Activated CD4-positive, alpha-beta T cell treated with anti-CD3 and anti-CD28 coated beads for 4 hours (primary cell): ENCODE data around the gene TWIST1.

Experiments used
- DNase-seq, 2 donors: peaks; one replicate each; pipeline ENCODE4 v3.0.0-alpha.2; 2020

TWIST1 gene

DNA sequence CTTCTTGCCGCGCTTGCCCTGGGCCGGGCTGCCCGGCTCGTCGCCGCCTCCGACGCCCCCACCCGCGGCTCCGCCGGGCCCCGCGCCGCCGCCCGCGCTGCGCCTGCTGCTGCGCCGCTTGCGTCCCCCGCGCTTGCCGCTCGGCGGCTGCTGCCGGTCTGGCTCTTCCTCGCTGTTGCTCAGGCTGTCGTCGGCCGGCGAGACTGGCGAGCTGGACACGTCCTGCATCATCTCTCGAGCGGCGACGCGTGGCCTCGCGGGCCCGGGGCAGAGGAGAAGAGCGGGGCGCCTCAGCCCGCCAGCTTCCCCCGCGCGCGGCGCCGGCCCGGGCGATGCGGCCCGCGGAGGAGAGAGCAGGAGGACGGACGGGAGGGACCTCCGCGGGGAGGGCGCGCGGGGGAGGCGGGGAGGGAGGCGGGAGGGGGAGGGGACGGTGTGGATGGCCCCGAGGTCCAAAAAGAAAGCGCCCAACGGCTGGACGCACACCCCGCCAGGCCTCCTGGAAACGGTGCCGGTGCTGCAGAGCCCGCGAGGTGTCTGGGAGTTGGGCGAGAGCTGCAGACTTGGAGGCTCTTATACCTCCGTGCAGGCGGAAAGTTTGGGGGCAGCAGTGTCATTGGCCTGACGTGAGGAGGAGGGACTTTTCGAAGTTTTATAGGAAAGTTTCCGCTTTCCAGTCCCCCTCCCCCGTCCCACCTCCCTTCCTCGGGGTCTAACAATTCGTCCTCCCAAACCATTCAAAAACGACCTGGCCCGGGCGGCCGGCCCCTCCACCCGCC is at the start of gene TWIST1:
TSS of gene TWIST1 (minus strand) at position 546 of the 779 bp plus-strand sequence. CDS start at position 231, 315 bp downstream.
- no peak for DNase-seq

DNA sequence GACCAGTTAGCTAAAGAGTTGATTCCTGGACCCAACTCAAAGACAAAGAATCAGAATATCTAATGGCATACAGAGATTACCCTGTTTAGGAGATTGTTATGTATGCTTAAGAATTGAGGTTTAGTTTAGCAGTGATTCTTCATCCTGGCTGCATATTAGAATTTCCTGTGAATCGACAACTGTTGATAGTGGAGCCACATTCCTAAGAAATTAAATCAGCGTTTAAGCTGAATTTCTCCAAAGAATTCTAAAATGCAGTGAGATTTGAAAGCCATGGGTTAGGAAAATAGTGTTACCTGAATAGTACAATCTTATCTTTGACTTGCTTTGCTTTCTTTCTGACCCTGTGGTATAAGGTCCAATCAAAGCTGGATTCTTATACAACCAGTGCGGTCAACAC is 44.2 kb upstream of the TWIST1 start:
- no peak for DNase-seq

DNA sequence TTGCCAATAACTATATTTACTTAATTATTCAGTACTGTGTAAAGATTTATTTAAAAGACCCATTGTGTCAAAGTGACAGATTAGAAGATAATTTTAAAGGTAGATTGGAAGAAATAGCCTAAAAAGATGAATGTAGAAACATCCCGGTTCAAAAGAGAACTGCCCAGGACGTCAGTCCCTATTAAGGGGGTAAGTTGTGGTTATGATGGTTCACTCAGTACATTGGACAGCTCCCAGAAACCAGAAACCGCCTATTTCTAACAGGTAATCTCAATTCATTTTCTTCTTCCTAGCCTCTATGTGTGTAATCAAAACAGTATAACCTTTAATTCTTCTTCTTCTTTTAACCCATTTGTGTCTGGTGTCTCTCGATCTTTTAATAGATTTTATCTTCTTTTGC is 29.3 kb upstream of the TWIST1 start:
- no peak for DNase-seq

DNA sequence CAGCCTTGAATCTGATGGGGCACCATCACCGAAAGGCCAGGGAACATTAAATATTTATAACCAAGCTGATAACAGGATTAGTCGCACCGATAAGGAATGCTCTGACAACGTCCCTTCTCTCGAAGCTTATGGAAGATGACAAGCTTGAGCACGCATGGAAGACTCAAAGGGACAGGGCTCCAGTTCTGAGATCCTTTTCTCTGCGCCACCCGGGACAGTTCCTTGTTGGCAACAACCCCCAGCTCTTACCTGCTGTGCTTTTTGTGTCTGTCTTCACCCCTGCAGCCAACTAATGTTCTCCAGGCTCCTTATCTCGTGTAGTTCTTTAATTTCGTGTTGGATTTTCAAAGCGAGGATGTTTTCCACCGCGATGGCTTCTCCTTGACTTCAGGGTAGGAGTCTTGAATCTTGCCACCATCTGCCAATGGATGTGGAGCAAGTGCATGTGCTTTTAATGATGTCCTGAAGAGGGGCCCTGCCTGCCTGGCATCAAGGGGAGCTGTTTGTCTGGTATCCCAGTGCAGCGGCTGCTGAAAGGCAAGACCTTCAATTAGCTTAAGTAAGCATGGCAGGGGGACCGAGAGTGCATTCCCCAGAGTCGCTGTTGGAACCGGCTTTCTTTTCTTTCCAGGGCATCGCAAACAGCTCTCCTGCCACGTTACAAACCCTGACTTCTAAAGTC is 28.1 kb upstream of the TWIST1 start:
- DNase-seq = no peak

DNA sequence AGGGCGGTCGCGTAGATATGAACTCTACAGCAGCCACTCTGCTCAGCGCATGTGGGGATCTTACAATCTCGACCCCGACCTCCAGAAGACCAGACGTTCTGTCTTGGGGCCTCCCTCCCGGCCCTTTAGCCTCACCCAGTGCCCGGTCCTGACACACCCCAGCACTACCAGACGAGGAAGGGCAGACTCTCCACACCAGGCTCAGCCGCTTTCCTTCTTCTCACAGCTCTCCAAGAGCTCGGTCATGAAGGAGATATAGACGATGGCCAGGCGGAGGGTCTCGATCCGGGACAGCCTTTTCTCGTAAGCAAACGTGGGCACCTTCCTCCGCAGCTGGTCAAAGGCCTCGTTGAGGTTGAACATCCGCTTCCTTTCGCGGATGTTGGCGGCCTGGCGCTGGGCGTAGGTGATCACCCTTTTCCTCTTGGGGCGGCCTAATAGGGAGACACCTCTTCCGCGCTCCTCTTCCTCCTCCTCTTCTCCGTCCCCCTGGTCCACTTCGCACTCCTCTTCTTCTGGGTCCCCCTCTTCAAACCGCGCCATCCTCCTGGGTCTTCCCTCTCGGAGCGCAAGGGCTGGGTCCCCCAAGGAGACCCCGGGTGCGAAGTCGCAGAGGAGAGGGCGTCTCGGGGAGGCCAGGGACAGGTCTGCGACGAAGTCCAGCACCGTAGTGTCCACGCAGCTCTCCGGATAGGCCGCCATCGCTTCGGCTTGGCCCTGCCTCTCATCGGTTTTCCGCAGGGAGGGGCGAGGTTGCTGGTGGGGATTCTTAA is 27.4 kb upstream of the TWIST1 start, which contains the start of gene FERD3L:
TSS of gene FERD3L (minus strand) at position 761 of the 773 bp plus-strand sequence. CDS start at position 702, 59 bp downstream.
- no peak for DNase-seq

DNA sequence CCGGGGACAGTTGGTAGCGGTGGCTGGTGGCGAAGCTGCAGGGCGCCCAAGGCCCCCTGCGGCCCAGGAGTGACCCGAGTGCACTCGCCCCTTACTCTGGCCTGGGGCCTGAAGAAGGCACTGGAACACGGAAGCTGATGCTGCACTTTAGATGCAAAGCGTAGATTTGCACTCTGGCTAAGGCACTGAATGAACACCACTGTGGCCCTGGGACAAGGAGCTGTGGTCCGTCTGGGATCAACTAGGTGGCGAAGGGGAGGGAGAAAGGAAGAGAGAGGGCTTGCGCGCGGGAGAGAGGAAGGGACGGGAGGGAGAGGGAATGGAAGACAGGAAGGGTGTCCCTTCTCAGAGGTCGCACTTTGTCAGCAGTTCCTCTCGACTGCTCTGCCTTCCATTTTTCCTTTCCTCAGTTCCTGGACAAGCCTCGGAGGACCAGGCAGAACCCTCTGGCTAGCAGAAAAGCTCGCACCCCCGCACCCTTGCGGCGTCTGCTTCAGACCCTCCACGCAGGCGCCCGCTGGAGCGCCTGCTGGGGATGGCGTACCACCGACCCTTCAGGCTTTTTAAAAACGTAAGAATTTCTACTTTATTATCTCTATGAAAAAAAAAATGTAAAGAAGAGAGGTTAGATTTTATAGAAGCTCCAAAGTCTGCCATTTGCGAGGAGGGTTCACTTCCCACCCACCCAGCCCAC is 26.6 kb upstream of the TWIST1 start:
- no peak for DNase-seq

DNA sequence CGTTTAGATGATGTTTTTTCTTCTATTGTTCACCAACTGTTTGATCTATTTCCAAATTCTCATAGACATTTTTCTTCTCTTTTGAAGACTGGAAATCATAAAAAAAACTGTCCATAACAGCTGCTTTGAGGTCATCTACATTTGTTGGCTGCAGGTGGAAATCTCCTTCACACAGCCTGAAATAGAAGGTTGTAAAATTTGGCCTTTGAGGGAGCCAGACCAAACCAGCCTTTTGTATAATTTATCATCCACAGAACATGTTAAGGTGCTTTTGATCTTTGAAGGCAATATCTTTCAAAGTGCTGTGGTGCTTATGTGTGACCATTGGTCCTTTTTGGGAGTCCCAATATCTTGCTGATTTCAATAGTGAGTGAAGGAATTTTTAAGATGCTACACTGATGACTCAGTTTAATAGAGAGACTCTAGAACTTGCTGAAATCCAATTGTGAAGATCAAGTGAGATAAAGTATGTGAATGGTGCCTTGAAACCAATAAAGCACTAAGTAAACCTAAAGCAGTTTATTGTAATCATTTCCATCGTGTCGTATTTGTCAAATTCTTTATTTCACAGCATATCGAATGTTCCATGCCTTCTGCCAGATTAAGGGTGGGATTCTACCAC is 22.4 kb upstream of the TWIST1 start:
- no peak for DNase-seq

DNA sequence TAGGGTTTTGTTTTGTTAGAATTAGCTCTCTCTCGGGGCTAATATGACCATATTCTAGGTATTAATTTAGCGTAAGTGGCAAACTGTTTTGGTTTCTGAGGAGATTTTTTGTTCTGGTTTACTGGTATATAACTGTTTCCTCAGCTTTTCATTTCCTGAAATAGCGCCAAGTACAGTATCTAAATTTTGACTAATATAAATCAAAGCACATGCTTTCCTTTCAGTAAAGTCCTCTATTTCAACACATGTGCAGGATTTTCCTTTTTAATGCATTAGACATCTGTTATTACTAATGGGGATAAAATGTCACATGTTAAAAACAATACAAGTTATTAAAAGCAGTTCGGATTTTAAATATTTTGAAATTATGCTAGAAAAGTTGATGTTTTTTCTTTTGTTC is 16.4 kb upstream of the TWIST1 start:
- DNase-seq = no peak

DNA sequence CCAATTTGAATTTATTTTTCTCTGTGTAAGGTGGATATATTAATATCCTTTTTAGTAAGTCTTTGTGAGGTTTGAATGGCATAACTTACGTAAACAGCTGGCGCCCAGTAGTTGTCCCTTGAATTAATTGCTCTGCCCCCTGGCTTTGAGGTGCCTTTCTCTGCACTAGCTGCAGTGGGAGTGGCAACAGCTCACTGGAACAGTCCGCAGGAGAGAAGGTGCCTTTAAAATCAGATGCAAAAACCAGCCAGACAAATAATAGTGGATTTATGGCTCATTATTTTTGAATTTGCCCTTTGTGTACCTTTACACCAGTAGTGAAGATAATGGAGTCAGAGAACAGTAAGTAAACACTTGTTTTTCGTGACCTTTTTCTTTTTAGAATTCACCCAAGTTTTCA is 16.0 kb upstream of the TWIST1 start:
- no peak for DNase-seq

DNA sequence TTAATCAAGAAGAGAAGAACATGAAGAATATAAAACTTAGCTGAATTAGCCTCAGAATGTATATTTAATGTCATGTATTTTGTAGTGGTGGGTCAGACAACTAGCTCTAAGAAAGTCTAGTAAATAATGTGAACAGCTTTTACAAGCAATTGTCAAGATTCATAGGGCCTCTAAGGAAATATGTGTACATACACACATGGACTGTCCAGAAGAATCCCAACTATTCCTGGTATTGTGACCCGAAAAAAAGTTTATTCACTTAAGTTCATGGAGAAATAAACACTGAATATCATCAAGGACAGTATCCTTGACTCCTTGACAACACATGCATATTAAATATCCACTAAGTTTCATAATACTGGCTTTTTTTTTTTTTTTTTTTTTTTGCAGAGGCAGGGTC is 11.4 kb upstream of the TWIST1 start:
- no peak for DNase-seq

DNA sequence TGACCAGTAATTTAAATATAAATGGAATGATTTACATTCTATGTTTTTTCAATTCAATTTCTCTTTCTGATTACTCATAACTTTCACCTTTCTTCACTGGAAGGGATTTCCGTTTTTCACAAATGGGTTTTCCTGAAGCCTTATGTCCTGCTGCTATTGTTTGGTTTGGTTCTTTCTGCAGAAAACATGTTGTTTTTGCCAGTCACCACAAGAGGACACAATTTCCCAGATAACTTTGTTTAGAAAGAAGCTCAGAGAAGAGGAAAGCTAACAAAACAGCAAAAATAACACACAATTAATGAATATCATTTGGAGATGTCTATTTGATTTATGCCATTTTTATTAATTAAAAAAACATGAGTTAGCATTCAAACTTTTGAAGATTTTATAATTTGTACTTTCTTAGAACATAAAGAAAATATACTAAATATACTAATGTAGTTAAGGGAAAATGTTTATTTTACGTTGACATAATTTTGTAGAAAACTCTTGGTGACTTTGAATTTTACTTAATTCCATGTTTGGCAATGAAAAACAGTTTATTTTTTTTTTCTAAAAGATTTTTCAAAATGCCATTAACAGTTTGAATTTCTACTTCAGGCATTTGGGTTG is 4.6 kb upstream of the TWIST1 start:
- no peak for DNase-seq

DNA sequence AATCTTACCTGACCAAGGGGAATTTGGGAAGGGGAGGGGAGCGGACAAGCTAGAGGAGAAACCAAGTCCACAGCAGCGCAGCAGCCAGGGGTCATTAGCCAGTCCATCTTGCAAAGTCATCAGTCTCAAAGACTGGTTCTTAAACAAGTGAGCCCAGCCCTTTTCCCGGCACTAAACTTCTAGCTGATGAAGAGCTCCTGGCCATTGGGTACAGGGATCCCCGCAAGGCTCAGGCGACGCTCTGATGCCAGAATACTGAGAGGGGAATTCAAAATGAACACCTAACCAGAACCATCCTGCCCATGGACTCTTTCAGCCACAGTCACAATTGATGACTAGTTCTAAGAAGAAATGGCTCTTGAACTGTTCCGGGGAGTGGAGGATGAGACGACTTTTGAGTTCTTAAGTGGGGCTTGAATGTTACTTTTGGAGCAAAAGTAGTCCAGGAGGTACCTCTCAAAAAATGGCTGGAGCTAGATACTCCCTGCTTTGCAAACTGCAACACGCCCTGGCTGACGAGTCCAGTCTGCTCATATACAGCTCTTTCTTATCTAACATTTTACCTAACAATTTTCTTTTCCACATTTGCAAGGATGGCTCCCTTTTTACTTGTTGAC is 2.5 kb upstream of the TWIST1 start:
- DNase-seq = no peak

DNA sequence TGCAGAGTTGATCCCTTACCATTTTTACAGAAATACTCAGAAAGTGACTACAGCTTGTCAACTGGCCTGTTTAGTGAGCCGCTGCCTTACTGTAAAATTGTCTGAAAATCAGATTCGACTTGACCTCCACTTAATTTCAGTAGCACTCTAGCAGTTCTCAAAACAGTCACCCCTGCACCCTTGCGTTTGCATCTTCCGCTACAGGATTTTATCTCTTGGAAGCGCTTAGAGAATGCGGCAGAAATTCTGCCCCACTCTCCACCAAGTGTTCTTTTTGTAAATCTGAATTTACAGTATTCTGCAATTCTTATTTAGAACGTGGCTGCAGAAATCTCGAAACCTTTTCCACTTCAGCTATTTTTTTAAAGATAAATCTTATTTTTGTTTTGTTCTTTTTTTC is 1.9 kb upstream of the TWIST1 start:
- DNase-seq = no peak

DNA sequence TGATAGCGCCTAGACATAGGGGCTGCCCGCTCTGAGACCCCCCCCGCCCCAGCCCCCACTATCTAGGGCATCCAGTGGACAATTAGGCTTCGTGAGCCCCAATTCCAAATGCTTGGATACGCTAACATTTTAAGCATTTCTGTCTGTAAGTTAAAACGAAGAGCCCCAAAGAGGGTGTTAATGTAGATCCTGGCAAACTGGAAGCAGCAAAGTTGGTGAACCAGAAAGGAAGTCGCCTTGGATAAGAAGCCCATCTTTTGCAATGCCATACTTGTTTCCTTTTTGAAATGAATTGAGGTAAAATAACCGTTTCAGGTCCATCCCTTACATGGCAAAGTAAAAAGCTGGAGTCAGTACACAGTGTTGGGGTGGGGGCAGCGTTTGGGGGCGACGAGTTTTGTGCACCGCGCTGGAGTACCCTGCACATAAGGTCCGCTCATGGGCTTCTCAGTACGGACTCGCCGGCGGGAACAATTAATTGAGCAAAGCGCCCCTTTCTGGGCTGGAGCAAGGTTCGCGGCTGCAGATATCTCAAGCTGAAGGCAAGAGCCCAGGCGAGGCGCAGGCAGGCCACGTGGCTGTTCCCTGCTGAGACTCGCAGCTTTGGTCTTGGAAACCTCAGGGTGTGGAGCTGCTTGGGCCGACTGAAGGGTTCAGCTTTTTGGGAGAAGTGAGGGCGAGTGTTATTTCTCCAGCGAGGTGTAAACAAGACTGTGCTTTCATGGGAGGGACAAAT is 1.4 kb upstream of the TWIST1 start:
- DNase-seq = no peak

DNA sequence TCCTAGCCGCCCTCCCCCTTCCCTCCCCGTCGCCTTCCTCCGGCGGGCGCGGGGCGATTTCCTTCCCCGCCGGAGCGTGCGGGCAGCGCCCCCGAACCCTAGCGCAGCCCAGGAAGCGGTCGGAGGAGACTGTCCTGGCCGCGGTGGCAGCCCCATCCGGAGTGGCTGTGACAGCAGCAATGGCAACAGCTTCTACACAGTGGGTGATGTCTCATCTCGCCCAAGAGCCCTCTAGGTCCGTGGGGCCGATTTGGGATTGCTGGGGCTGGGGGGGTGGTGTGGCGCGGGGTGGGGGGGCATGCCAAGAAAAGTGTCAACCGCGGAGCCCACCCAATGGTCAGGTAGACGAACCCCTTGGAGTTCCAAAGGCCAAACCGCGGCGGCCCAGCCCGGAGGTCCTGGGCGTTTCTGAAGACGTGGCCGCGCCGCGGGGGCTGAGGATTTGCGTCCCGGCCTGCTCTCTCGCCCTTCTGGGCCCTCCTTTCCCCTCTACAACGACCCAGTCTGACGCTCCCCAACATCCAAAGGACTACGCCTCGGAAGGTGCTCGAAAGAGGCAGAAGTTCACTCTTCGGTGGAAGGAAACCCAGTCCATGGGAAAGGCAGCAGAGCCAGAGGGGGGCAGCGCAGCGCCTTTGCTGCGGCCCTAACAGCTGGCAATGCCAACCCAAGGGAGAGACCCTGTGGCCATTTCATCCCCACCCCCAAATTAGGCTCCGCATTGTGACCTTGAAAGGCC is 603 bp upstream of the TWIST1 start:
- no peak for DNase-seq

DNA sequence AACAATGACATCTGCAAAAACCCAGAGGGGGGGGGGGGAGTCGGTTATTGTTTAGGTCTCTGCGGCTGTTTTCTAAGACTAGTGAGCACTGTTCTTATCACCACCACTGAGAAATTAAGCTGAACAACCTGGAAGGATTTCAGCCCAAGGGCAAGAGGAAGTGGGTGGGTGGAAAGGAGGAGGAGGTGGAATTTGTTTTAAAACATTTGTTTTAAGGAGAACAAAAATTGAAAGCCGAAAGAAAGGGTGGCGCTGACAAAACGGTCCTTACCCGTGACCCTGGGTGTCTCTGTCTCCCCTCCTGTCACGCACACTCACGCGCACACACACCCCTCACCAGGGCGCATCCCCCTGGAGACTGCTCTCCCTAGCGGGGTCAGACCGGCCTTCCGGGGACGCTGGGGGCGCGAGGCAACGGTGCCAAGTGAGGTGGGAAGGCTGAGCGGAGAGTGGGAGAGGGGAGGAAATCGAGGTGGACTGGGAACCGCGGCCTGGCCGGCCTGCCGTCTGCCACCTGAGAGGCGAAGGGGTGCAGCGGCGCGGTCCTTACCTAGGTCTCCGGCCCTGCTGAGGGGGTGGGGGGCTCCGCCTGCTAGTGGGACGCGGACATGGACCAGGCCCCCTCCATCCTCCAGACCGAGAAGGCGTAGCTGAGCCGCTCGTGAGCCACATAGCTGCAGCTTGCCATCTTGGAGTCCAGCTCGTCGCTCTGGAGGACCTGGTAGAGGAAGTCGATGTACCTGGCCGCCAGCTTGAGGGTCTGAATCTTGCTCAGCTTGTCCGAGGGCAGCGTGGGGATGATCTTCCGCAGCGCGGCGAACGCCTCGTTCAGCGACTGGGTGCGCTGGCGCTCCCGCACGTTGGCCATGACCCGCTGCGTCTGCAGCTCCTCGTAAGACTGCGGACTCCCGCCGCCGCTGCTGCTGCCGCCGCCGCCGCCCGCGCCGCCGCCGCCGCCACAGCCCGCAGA is 1.0 kb downstream of the TWIST1 start:
- DNase-seq = no peak

DNA sequence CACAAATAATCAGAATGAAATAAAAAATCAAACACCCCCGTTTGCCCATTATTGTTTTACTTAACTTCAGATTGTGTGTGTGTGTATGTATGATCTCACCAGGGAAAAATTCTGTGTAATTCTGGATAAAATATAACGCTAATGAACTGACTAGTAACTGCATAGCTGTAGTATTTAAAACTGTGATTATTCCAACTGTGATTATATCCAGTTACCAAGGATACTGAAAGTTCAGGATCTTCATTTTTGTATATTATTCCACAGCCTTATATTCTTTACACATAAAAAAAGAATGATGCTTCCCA is 2.9 kb downstream of the TWIST1 start:
- no peak for DNase-seq

DNA sequence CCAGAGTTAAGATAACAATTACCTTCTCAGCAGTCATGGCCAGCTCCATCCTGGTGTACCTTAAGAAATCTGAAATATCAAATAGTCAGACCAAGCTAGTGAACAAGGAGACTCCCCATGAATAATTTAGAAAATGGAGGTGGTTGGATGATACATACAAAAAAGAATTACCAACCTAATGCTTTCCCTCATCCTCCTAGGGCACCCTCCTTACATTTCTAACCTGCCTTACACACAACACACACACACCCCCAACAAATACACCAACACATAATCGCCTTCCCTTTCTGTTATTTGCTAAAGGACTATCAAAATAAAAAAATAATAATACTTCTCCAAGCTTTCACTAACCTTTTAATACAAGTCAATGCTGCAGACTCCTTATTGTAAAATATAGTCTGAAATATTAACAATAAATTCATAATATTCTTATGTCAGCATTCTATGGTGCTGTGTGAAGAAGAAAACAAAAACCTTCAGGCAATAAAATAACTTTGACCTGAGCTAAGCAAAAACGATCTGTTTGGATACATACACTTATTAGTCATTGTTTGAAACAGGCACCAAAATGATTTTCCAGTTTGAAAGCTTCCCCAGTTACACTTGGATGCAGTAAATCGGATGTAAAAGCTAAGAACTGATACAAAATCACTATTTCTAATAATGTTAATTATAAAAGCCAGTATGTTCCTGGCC is 3.4 kb downstream of the TWIST1 start:
- no peak for DNase-seq

DNA sequence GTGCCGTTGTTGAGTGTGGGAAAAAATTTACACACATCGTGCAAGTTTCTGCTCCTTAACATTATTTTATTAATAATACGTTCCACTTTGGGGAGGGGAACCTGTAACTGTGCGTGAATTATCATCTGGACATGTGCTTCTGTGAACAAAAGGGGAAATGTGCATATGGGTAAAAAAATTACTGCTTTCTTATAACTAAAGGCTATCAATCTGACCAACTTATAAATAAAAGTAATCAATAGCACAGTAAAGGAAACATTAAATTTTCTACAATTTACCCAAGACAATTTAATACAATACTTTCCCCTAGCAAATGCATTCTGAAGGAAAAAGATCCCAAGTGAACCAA is 4.5 kb downstream of the TWIST1 start:
- DNase-seq = no peak
